Measurements from ENCODE around the gene C16orf96. TPM values are rescaled to one million over a fixed set of nuclear protein-coding genes. Genes with fewer than 3 reads are reported as not detected.

Gene C16orf96
- total RNA-seq, 1 donor from 2014 or later: 0.11 TPM

DNA sequence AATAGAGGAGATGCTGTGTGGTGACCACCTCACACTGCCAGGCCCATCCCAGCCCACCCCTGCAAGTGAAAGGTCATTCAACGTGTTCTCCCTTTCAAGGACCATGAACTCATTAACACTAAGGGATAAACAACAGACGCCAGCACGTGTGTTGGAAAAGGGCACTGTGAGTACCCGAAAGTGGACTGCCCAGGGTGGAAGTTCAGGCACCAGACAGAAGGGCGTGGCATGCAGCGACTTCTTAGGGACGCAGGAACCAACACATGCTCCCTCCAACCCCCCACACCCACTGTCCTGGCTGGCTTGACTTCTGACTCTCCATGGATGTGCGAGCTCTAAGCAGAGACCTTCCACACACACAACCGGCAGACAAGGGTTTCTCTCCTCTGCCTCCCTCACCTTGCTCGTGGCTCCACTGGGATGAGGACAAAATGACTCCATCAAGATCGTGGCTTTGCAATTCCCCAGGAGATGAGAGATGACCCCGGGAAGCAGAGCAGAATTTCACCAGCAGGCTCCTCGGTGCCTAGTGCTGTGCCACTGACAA lies 47.6 kb downstream of the C16orf96 start:
- Histone ChIP-seq H3F3A (ENCODE audit: low read depth) (peaks cover 9% of the 10 kb centered on the region), H3K27ac (no peak overlapping the region), H3K9ac (no peak overlapping the region), H3K4me1 (peaks cover 15% of the 10 kb centered on the region), H3K36me3 (no peaks in the 10 kb centered on the region), H3K9me3 (ENCODE audit: low read depth) (no peaks in the 10 kb centered on the region), H2AFZ (replicated peaks) (no peak overlapping the region), H3K4me3 (no peak overlapping the region), H4K20me1 (ENCODE audit: low read depth) (no peaks in the 10 kb centered on the region), H3K79me2 (ENCODE audit: low read depth) (no peaks in the 10 kb centered on the region), H3K27me3 (no peaks in the 10 kb centered on the region), H3K4me2 (no peak overlapping the region)
- Mint-ChIP-seq H3K9me3 (no peaks in the 10 kb centered on the region), H3K27me3 (ENCODE audit: insufficient read depth, low read depth) (peaks cover 9% of the 10 kb centered on the region), H3K4me3 (no peak overlapping the region), H3K4me1 (peaks cover 7% of the 10 kb centered on the region), H3K36me3 (no peaks in the 10 kb centered on the region), H3K27ac (no peak overlapping the region)
- TF ChIP-seq, protein P1, sequence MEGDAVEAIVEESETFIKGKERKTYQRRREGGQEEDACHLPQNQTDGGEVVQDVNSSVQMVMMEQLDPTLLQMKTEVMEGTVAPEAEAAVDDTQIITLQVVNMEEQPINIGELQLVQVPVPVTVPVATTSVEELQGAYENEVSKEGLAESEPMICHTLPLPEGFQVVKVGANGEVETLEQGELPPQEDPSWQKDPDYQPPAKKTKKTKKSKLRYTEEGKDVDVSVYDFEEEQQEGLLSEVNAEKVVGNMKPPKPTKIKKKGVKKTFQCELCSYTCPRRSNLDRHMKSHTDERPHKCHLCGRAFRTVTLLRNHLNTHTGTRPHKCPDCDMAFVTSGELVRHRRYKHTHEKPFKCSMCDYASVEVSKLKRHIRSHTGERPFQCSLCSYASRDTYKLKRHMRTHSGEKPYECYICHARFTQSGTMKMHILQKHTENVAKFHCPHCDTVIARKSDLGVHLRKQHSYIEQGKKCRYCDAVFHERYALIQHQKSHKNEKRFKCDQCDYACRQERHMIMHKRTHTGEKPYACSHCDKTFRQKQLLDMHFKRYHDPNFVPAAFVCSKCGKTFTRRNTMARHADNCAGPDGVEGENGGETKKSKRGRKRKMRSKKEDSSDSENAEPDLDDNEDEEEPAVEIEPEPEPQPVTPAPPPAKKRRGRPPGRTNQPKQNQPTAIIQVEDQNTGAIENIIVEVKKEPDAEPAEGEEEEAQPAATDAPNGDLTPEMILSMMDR (IDR thresholded peaks at IDR 0.05): no peak
- TF ChIP-seq EZH2phosphoT487 (IDR thresholded peaks at IDR 0.05): no peak
- TF ChIP-seq EZH2 (IDR thresholded peaks at IDR 0.05): no peak
- DNase-seq (ENCODE audit: low spot score): no peak

DNA sequence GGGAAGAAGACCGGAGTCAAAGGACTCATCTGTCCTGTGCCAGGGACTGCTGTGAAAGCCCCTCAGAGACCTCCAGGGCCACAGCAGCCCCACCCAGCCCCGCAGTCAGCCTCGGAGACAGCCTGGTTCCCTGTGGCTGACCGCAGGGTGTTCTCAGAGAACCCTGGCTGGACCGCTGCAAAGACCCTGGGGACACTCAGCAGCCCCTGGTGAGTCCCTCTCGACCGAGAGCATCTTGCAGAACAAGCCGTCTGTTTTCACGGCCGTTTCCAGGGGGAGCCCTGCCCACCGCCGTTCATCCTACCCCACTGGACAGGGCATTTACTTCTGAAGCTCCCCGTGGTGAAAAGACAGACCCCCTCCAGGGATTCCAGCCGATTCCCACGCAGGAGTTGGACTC lies 48.3 kb downstream of the C16orf96 start:
- H3K27me3 Mint-ChIP-seq (ENCODE audit: insufficient read depth, low read depth): peaks cover 7% of the 10 kb centered on the region
- DNase-seq (ENCODE audit: low spot score): no peak
- Histone ChIP-seq H3K4me1 (peaks cover 15% of the 10 kb centered on the region), H2AFZ (replicated peaks) (no peak overlapping the region), H3K27ac (no peak overlapping the region), H3K4me2 (no peak overlapping the region), H4K20me1 (ENCODE audit: low read depth) (no peaks in the 10 kb centered on the region), H3K36me3 (no peaks in the 10 kb centered on the region), H3K79me2 (ENCODE audit: low read depth) (no peaks in the 10 kb centered on the region), H3K9me3 (ENCODE audit: low read depth) (no peaks in the 10 kb centered on the region), H3K27me3 (no peaks in the 10 kb centered on the region), H3F3A (ENCODE audit: low read depth) (peaks cover 9% of the 10 kb centered on the region), H3K9ac (no peak overlapping the region), H3K4me3 (no peak overlapping the region)
- H3K4me3 Mint-ChIP-seq: no peak overlapping the region
- no peaks in the 10 kb centered on the region for H3K9me3 Mint-ChIP-seq
- no peaks in the 10 kb centered on the region for H3K36me3 Mint-ChIP-seq
- H3K27ac Mint-ChIP-seq: no peak overlapping the region
- no peak for TF ChIP-seq EZH2phosphoT487 (IDR thresholded peaks at IDR 0.05)
- TF ChIP-seq EZH2 (IDR thresholded peaks at IDR 0.05): no peak
- TF ChIP-seq, protein P1 (IDR thresholded peaks at IDR 0.05): no peak
- peaks cover 7% of the 10 kb centered on the region for H3K4me1 Mint-ChIP-seq

DNA sequence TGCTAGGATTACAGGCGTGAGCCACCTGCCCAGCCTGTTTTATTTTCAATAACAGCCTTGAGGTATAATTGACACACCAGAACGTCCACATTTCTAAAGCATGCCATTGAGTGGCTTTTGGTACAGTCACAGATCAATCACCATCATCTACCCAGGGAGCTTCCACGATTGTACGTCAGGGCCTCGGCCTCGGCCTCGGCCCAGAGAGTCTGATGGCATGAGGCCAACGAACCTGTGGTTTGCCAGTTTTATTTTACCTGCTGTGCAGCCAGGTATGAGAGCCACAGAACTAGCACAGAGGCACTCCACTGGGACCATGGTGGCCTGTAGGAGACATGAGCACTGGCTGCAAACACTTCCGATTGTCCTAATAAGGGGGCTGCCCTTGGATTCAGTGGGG lies 50.2 kb downstream of the C16orf96 start:
- Histone ChIP-seq H3K27me3 (no peaks in the 10 kb centered on the region), H3K4me3 (no peak overlapping the region), H3K9ac (no peak overlapping the region), H3K27ac (no peak overlapping the region), H3K36me3 (no peaks in the 10 kb centered on the region), H3K9me3 (ENCODE audit: low read depth) (no peaks in the 10 kb centered on the region), H3F3A (ENCODE audit: low read depth) (peaks cover 4% of the 10 kb centered on the region), H2AFZ (replicated peaks) (no peak overlapping the region), H4K20me1 (ENCODE audit: low read depth) (peaks cover 7% of the 10 kb centered on the region), H3K4me1 (peaks cover 11% of the 10 kb centered on the region), H3K79me2 (ENCODE audit: low read depth) (peaks cover 3% of the 10 kb centered on the region), H3K4me2 (no peak overlapping the region)
- Mint-ChIP-seq H3K36me3 (no peaks in the 10 kb centered on the region), H3K9me3 (no peaks in the 10 kb centered on the region), H3K4me3 (no peak overlapping the region), H3K27me3 (ENCODE audit: insufficient read depth, low read depth) (peaks cover 10% of the 10 kb centered on the region), H3K4me1 (peaks cover 7% of the 10 kb centered on the region), H3K27ac (no peak overlapping the region)
- TF ChIP-seq, protein P1 (IDR thresholded peaks at IDR 0.05): no peak
- TF ChIP-seq EZH2phosphoT487 (IDR thresholded peaks at IDR 0.05): no peak
- TF ChIP-seq EZH2 (IDR thresholded peaks at IDR 0.05): no peak
- no peak for DNase-seq (ENCODE audit: low spot score)
